ENCODE measurements around the gene FZD7.
A peak's percentile ranks its signal among the peaks of the same experiment; 100 is the strongest.

GRCh38 chr2:202034249-202035088 is 814 bp downstream of the FZD7 start:
- TF ChIP-seq, protein P1, sequence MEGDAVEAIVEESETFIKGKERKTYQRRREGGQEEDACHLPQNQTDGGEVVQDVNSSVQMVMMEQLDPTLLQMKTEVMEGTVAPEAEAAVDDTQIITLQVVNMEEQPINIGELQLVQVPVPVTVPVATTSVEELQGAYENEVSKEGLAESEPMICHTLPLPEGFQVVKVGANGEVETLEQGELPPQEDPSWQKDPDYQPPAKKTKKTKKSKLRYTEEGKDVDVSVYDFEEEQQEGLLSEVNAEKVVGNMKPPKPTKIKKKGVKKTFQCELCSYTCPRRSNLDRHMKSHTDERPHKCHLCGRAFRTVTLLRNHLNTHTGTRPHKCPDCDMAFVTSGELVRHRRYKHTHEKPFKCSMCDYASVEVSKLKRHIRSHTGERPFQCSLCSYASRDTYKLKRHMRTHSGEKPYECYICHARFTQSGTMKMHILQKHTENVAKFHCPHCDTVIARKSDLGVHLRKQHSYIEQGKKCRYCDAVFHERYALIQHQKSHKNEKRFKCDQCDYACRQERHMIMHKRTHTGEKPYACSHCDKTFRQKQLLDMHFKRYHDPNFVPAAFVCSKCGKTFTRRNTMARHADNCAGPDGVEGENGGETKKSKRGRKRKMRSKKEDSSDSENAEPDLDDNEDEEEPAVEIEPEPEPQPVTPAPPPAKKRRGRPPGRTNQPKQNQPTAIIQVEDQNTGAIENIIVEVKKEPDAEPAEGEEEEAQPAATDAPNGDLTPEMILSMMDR (optimal IDR thresholded peaks at IDR 0.05 in 1 of 3, IDR thresholded peaks at IDR 0.05 in 1 of 3, conservative IDR thresholded peaks at IDR 0.05 in 1 of 3; ENCODE audit: extremely low read depth in 1 of 3, insufficient read depth in 2 of 3, low read length in 3 of 3), result no peak
- TF ChIP-seq EZH2 (IDR thresholded peaks at IDR 0.05; ENCODE audit: low read length), result peak; percentile 4

Measured in keratinocyte (primary cell).